ENCODE results near the gene OR2A42. TPM values are rescaled to one million over a fixed set of nuclear protein-coding genes. Genes with fewer than 3 reads are reported as not detected.

Gene OR2A42
- total RNA-seq, 1 experiment from 2014 or later, result 0.20 TPM

DNA sequence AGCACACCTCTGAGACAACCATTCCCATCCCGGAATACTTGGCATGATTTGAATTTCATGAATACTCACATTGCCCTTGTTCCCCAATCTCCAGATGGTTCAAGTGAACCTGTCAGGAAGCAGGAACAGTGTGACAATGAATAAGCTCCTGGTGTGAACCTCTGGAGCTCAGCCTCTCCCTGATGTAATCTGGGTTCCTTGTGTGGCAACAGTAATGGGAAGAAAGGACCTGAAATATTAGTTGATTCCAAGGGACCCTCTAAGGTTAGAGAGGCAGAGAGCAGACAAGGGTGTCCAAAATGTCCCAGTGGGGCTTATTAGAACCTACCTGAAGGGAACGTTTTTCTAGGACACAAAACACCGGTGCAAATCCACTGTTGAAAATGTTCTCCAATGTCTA, 16.7 kb upstream of the OR2A42 start (continued):
- TF ChIP-seq FOXP4 (CRISPR knock-in tag; IDR thresholded peaks at IDR 0.05) (no peak), ZBTB21 (CRISPR knock-in tag; IDR thresholded peaks at IDR 0.05; ENCODE audit: borderline replicate concordance) (no peak), PRDM15 (CRISPR knock-in tag; IDR thresholded peaks at IDR 0.05) (no peak)
- TF ChIP-seq, protein P1, sequence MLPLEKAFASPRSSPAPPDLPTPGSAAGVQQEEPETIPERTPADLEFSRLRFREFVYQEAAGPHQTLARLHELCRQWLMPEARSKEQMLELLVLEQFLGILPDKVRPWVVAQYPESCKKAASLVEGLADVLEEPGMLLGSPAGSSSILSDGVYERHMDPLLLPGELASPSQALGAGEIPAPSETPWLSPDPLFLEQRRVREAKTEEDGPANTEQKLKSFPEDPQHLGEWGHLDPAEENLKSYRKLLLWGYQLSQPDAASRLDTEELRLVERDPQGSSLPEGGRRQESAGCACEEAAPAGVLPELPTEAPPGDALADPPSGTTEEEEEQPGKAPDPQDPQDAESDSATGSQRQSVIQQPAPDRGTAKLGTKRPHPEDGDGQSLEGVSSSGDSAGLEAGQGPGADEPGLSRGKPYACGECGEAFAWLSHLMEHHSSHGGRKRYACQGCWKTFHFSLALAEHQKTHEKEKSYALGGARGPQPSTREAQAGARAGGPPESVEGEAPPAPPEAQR (CRISPR knock-in tag; IDR thresholded peaks at IDR 0.05), result peak; percentile 77; the same call in 1 of the 2 replicates

GRCh38 chr7:144255471-144255897, 16.1 kb upstream of the OR2A42 start:
- ATAC-seq (peak; percentile 3; the same call in 1 of the 2 replicates), DNase-seq (ENCODE audit: low spot score) (peak; percentile 12)
- POLR2A ChIA-PET, result no interaction called here
- Mint-ChIP-seq H3K4me1 (peaks cover 14% of the 10 kb centered on the region), H3K9me3 (no peaks in the 10 kb centered on the region; the same call in 1 of the 2 replicates), H3K4me3 (no peak overlapping the region), H3K27me3 (ENCODE audit: low read depth) (no peaks in the 10 kb centered on the region), H3K27ac (peak overlapping the region; percentile 53), H3K36me3 (no peaks in the 10 kb centered on the region; the same call in 1 of the 2 replicates)
- CTCF ChIA-PET, result interaction anchor here (1.7 to 1.9 kb wide), 2 partner anchors 137 to 182 kb away, joined by 5 read pairs; no protein-coding TSS in a partner anchor
- TF ChIP-seq, protein P2, sequence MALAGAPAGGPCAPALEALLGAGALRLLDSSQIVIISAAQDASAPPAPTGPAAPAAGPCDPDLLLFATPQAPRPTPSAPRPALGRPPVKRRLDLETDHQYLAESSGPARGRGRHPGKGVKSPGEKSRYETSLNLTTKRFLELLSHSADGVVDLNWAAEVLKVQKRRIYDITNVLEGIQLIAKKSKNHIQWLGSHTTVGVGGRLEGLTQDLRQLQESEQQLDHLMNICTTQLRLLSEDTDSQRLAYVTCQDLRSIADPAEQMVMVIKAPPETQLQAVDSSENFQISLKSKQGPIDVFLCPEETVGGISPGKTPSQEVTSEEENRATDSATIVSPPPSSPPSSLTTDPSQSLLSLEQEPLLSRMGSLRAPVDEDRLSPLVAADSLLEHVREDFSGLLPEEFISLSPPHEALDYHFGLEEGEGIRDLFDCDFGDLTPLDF (CRISPR knock-in tag; IDR thresholded peaks at IDR 0.05), result no peak
- TF ChIP-seq CREM (CRISPR knock-in tag; IDR thresholded peaks at IDR 0.05) (0 out of 2 replicates have a peak, but pooled peaks have one; percentile 48), GABPB1 (CRISPR knock-in tag; IDR thresholded peaks at IDR 0.05) (no peak), FOXP4 (CRISPR knock-in tag; IDR thresholded peaks at IDR 0.05) (no peak), ZBTB43 (CRISPR knock-in tag; IDR thresholded peaks at IDR 0.05) (no peak), TP53 (CRISPR knock-in tag; IDR thresholded peaks at IDR 0.05) (0 out of 2 replicates have a peak, but pooled peaks have one; percentile 32), ZNF263 (CRISPR knock-in tag; IDR thresholded peaks at IDR 0.05; ENCODE audit: low read depth) (no peak), ZNF416 (CRISPR knock-in tag; IDR thresholded peaks at IDR 0.05) (no peak), GTF2I (CRISPR knock-in tag; conservative IDR thresholded peaks at IDR 0.05) (no peak), ZBTB21 (CRISPR knock-in tag; IDR thresholded peaks at IDR 0.05; ENCODE audit: borderline replicate concordance) (peak; percentile 75; the same call in 1 of the 2 replicates), KAT7 (CRISPR knock-in tag; IDR thresholded peaks at IDR 0.05; ENCODE audit: borderline replicate concordance) (no peak), HMGXB4 (CRISPR knock-in tag; IDR thresholded peaks at IDR 0.05) (no peak), NR3C1 (CRISPR knock-in tag; conservative IDR thresholded peaks at IDR 0.05; ENCODE audit: low read depth) (peak; percentile 73; the same call in 1 of the 2 replicates)
- TF ChIP-seq, protein P3, sequence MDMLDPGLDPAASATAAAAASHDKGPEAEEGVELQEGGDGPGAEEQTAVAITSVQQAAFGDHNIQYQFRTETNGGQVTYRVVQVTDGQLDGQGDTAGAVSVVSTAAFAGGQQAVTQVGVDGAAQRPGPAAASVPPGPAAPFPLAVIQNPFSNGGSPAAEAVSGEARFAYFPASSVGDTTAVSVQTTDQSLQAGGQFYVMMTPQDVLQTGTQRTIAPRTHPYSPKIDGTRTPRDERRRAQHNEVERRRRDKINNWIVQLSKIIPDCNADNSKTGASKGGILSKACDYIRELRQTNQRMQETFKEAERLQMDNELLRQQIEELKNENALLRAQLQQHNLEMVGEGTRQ (CRISPR knock-in tag; IDR thresholded peaks at IDR 0.05), result 0 out of 2 replicates have a peak, but pooled peaks have one; percentile 8
- TF ChIP-seq, protein P4, sequence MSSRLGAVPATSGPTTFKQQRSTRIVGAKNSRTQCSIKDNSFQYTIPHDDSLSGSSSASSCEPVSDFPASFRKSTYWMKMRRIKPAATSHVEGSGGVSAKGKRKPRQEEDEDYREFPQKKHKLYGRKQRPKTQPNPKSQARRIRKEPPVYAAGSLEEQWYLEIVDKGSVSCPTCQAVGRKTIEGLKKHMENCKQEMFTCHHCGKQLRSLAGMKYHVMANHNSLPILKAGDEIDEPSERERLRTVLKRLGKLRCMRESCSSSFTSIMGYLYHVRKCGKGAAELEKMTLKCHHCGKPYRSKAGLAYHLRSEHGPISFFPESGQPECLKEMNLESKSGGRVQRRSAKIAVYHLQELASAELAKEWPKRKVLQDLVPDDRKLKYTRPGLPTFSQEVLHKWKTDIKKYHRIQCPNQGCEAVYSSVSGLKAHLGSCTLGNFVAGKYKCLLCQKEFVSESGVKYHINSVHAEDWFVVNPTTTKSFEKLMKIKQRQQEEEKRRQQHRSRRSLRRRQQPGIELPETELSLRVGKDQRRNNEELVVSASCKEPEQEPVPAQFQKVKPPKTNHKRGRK (CRISPR knock-in tag; IDR thresholded peaks at IDR 0.05; ENCODE audit: borderline replicate concordance), result no peak

Data from WTC11 (cell line).